Neutrophil (primary cell): Measurements from ENCODE around the gene TENM4.

ENCODE experiments used
- H3K27ac ChIP-seq: fragments of 200-600 bp; sonication (generic); 2 replicates; pipeline ENCODE4 v1.5.1; 2016; ENCODE audit warnings: mild to moderate bottlenecking, moderate library complexity
- H3K27me3 ChIP-seq: fragments of 200-600 bp; sonication (generic); 2 replicates; pipeline ENCODE4 v1.6.0; 2016; ENCODE audit warnings: mild to moderate bottlenecking
- H3K36me3 ChIP-seq: fragments of 200-600 bp; sonication (generic); 2 replicates; pipeline ENCODE4 v1.5.1; 2017
- H3K4me1 ChIP-seq, 2 experiments: fragments of 200-600 bp in 1 of 2; sonication (generic) in 1 of 2; 1 replicate in 1 of 2; 2 replicates in 1 of 2; pipeline versions ENCODE4 v1.5.1 to v1.6.1; 2013 to 2016; ENCODE audit warnings: low read depth in 1 of 2, low read length in 1 of 2, mild to moderate bottlenecking in 1 of 2, moderate library complexity in 1 of 2; ENCODE audit not compliant: control insufficient read depth in 1 of 2, insufficient read depth in 1 of 2
- H3K4me3 ChIP-seq, 2 experiments: fragments of 200-600 bp in 1 of 2; sonication (generic) in 1 of 2; 1 replicate in 1 of 2; 2 replicates in 1 of 2; pipeline ENCODE4 v1.5.1; 2013 to 2016; ENCODE audit warnings: low read depth in 1 of 2, low read length in 1 of 2, mild to moderate bottlenecking in 1 of 2, moderate library complexity in 1 of 2
- H3K9me3 ChIP-seq: fragments of 200-600 bp; sonication (generic); 2 replicates; pipeline ENCODE4 v1.5.1; 2016
- TF ChIP-seq, protein P1 (sequence below): fragments of 200-600 bp; sonication (generic); IDR thresholded peaks from 2 replicates; pipeline ENCODE4 v1.5.1; 2016; ENCODE audit warnings: antibody characterized with exemption

Gene TENM4

DNA sequence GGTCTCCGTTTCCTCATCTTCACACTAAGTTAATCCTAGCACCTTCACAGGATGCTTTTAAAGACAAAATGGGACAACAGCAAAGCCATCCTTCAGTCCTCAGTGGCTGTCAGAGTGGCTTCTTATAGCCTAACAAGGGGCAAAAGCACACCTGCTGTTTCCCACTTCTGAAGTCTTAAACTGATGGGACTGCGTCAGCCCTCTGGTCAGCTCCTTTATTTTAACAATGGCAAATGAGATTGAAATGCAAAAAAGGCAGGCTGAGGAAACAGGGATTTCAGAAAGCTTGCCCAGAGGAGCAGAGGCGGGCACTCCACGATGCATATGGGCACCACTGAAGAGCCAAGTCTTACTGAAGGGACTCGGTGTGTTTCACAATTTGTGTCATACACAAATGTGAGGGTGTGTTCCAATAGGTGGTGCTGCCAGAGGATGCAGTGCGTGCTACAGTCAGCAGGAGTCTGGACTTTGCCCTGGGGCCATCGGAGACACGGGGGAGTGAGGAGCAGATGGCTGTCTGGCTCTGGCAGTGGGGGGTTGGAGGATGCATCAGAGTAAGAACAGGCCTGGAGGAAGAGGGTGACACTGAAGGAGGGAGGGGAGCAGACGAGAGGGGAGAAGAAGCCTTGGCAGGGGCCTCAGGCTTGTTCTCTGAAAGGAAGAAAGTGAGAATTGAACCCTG is 47.3 kb downstream of the TENM4 start:
- no peak overlapping the region for H3K27ac ChIP-seq
- H3K4me1 ChIP-seq, result no peaks in the 10 kb centered on the region
- H3K27me3 ChIP-seq, result no peaks in the 10 kb centered on the region
- no peak overlapping the region for H3K4me3 ChIP-seq
- TF ChIP-seq, protein P1, sequence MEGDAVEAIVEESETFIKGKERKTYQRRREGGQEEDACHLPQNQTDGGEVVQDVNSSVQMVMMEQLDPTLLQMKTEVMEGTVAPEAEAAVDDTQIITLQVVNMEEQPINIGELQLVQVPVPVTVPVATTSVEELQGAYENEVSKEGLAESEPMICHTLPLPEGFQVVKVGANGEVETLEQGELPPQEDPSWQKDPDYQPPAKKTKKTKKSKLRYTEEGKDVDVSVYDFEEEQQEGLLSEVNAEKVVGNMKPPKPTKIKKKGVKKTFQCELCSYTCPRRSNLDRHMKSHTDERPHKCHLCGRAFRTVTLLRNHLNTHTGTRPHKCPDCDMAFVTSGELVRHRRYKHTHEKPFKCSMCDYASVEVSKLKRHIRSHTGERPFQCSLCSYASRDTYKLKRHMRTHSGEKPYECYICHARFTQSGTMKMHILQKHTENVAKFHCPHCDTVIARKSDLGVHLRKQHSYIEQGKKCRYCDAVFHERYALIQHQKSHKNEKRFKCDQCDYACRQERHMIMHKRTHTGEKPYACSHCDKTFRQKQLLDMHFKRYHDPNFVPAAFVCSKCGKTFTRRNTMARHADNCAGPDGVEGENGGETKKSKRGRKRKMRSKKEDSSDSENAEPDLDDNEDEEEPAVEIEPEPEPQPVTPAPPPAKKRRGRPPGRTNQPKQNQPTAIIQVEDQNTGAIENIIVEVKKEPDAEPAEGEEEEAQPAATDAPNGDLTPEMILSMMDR, result no peak
- no peaks in the 10 kb centered on the region for H3K36me3 ChIP-seq
- H3K9me3 ChIP-seq, result no peaks in the 10 kb centered on the region

DNA sequence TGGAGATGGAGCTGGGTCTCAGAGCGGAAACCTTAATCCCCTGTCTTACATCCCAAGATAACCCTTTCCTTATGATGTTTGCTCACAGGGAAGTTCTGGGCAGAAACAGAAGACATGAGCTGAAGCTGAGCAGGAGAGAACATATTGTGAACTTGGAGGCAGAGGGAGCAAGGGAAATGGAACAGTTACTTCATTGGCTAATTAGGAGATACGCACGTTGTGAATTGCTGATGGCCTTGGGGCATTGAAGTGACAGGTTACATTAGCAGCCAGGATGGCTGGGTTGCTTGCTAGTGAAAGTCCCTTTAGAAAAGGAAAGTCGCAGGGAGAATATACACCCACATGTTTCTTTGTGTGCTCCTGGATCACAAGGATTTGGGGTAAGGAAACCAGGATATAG is 48.7 kb downstream of the TENM4 start:
- TF ChIP-seq, protein P1, result no peak
- no peaks in the 10 kb centered on the region for H3K27me3 ChIP-seq
- no peaks in the 10 kb centered on the region for H3K36me3 ChIP-seq
- no peaks in the 10 kb centered on the region for H3K9me3 ChIP-seq
- no peaks in the 10 kb centered on the region for H3K4me1 ChIP-seq
- no peak overlapping the region for H3K27ac ChIP-seq
- H3K4me3 ChIP-seq, result no peak overlapping the region

DNA sequence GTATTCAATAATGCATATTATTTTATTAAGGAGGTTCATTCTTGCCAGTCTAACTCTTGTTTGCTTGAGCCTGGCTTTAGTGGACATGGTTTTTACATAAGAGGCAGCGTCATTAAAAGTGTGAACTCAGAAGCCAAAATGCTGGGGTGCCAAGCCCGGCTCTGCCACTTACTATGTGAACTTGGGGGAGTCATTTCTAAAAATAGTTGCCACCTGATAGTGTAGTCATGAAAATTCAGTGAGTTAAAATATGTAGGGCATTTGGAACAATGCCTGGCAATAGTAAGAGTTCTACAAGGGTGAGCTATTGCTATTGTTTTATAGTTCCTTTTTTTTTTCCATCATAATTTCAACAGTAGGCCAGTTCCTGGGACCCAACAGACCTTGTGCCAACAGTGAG is 49.9 kb downstream of the TENM4 start:
- H3K9me3 ChIP-seq, result no peaks in the 10 kb centered on the region
- no peaks in the 10 kb centered on the region for H3K36me3 ChIP-seq
- TF ChIP-seq, protein P1, result no peak
- no peak overlapping the region for H3K27ac ChIP-seq
- H3K27me3 ChIP-seq, result no peaks in the 10 kb centered on the region
- H3K4me3 ChIP-seq, result no peak overlapping the region
- no peaks in the 10 kb centered on the region for H3K4me1 ChIP-seq

DNA sequence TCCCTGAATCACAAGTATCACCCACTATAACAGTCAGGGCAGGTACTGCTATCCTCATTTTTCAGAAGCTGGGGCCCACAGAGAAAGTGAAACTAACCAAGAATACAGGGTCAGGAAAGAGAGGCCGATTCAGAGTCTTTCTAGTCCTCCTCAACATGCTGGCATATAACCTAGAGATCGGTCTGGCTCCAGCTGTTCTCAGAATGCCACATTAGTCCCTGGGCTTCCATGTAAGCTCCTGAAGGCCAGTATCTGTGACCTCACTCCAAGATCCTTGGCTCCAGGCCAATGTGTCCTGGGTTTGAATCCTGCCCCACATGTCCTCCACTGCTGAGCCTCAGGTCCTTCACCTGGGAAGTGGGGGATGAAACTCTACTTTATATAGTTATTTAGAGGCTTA is 50.4 kb downstream of the TENM4 start:
- TF ChIP-seq, protein P1, result no peak
- no peaks in the 10 kb centered on the region for H3K4me1 ChIP-seq
- no peaks in the 10 kb centered on the region for H3K9me3 ChIP-seq
- H3K4me3 ChIP-seq, result no peak overlapping the region
- H3K27me3 ChIP-seq, result no peaks in the 10 kb centered on the region
- no peaks in the 10 kb centered on the region for H3K36me3 ChIP-seq
- H3K27ac ChIP-seq, result no peak overlapping the region

DNA sequence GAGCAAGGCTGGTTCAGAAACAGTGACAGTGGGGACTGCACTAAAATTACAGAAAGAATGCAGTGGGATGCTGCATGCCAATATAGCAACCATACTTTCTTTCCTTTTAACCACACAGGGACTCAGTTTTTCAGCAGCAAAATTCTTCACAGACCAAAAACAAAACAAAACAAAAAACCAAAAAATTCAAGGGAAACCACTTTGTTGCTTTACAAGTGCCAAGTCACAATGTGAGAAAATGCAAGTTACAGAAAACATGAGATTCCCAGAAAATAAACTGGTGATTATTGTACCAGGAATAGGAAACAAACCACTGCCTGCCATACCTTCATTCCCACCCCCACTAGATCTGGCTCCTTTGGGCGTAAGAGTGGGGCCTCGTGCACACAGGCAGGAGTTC is 52.6 kb downstream of the TENM4 start:
- H3K4me1 ChIP-seq, result no peaks in the 10 kb centered on the region
- no peaks in the 10 kb centered on the region for H3K36me3 ChIP-seq
- H3K9me3 ChIP-seq, result no peaks in the 10 kb centered on the region
- H3K4me3 ChIP-seq, result no peak overlapping the region
- no peak overlapping the region for H3K27ac ChIP-seq
- H3K27me3 ChIP-seq, result no peaks in the 10 kb centered on the region
- TF ChIP-seq, protein P1, result no peak
